Measurements from ENCODE around the gene IL7R.

DNA sequence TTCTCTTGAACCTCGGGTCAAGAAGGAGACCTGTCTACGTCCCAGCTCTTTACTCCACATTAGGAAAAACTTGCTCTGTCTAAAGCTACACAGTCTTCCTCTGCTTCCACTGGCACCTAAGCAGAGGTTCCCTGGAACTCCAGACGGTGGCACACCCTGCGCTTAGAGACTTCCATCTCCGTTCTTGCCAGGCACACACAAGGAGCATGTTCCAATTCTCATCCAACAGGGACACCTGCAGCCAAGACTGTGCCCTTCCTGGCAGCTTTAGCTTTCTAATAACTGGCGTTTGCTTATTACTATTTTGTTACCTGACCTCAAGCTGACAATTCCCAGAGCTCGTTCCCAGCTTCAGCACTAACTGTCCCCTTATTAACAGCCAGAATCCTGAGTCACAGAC is 65.8 kb downstream of the IL7R start:
- TF ChIP-seq, protein P1, sequence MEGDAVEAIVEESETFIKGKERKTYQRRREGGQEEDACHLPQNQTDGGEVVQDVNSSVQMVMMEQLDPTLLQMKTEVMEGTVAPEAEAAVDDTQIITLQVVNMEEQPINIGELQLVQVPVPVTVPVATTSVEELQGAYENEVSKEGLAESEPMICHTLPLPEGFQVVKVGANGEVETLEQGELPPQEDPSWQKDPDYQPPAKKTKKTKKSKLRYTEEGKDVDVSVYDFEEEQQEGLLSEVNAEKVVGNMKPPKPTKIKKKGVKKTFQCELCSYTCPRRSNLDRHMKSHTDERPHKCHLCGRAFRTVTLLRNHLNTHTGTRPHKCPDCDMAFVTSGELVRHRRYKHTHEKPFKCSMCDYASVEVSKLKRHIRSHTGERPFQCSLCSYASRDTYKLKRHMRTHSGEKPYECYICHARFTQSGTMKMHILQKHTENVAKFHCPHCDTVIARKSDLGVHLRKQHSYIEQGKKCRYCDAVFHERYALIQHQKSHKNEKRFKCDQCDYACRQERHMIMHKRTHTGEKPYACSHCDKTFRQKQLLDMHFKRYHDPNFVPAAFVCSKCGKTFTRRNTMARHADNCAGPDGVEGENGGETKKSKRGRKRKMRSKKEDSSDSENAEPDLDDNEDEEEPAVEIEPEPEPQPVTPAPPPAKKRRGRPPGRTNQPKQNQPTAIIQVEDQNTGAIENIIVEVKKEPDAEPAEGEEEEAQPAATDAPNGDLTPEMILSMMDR (IDR thresholded peaks at IDR 0.05): no peak
- TF ChIP-seq POLR2A (IDR thresholded peaks at IDR 0.05): no peak
- TF ChIP-seq POLR2AphosphoS5 (IDR thresholded peaks at IDR 0.05): no peak

Measured in breast epithelium (tissue), 3 donors.